HG03457 (cell line): ENCODE data around the gene INTS15.
A peak's percentile ranks its signal among the peaks of the same experiment; 100 is the strongest.

Source experiments
- ATAC-seq: cut with Tn5 transposase; IDR thresholded peaks from one replicate; pipeline ENCODE4 v1.9.1; 2021; ENCODE audit warnings: moderate number of reproducible peaks; ENCODE audit not compliant: unreplicated experiment

INTS15 gene

DNA sequence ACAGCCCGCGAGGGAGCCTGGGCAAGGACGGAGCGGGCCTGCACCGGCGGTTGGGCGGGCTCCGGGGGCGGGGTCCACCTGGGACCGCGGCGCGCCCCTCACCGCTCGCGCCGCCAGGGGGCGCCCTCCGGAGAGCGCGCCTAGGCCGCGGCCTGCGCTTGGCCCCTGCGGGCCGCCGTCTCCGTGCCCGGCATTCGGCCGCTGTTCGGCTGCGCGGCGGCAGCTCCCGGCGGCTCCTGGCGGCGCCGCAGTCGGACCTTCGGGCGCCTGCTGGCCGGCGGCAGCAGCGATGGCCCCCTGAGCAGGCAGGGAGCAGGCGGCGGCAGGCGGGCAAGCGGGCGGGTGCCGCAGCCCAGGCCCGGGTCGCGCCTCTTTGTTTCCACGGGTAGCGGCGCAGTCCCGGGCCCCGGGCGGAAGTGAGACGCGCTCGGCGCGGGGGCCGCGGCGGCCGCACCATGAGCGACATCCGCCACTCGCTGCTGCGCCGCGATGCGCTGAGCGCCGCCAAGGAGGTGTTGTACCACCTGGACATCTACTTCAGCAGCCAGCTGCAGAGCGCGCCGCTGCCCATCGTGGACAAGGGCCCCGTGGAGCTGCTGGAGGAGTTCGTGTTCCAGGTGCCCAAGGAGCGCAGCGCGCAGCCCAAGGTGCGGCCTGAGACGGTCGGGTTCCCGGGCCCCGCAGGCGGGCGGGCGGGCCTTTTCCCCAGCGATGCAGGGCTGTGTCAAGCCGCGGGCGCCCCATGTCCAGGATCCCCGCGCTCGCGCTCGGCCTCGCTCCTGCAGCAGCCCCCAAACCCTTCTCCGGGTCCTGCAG is at the start of gene INTS15:
TSS of gene INTS15 (plus strand) at position 193 of the 816 bp plus-strand sequence. CDS start at position 456, 263 bp downstream.
- ATAC-seq = peak; percentile 79

GRCh38 chr7:6542368-6542767 is 47.5 kb upstream of the INTS15 start:
- ATAC-seq = no peak

- no peak for ATAC-seq
Observed at GRCh38 chr7:6545398-6546126, 44.3 kb upstream of the INTS15 start.

DNA sequence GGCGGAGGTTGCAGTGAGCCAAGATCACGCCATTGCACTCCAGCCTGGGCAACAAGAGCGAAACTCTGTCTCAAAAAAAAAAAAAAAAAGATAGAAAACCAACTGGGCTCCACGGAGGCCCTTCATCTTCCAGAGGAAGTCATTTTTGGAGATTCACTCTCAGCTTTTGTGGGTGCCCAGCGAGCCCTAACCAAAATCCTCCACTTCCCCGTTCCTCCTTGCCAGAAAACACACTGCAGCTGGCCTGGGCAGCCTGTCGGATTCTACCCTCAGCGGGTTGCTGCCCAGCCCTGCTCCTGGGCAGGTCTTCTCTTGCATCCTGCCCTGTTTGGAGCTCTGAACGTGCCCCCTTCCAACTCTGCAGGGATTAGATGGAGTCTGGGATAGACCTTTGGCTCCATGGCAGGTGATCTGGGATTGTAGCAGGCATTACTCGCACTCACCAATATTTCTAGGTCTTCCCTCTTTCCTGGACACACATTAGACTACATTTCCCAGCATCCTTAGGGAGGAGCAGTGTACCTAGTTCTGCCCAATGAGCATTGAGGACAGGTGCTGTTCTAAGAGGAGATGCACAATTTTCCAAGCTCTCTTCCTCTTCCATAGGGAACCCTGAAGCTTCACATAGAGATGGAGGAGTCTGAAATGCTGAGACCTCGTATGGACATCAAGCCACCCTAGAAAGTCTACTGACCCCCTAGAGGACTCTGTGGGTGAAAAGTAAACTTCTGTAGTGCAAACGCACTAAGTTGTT is 43.1 kb upstream of the INTS15 start:
- ATAC-seq = no peak

DNA sequence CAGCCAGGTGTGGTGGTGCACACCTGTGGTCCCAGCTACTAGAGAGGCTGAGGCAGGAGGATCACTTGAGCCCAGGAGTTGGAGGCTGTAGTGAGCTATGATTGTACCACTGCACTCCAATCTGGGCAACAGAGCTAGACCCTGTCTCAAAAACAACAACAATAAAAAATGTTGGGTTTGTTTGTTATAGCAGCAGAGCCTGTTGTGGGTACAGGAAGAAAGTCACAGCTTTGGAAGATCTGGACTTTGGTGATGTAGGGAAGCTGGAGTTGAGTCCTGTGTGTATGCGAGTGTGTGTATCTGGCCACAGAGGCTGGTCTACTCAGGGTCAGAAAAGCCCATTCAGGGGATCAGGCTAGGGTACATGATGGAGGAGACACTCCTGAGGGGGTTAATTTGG is 42.4 kb upstream of the INTS15 start:
- ATAC-seq = no peak

GRCh38 chr7:6551016-6551511 is 38.8 kb upstream of the INTS15 start, which contains the start of gene GRID2IP:
Gene GRID2IP, minus strand, starts transcription at chr7:6551461. Its CDS starts 25 bp downstream, at chr7:6551436.
- no peak for ATAC-seq

DNA sequence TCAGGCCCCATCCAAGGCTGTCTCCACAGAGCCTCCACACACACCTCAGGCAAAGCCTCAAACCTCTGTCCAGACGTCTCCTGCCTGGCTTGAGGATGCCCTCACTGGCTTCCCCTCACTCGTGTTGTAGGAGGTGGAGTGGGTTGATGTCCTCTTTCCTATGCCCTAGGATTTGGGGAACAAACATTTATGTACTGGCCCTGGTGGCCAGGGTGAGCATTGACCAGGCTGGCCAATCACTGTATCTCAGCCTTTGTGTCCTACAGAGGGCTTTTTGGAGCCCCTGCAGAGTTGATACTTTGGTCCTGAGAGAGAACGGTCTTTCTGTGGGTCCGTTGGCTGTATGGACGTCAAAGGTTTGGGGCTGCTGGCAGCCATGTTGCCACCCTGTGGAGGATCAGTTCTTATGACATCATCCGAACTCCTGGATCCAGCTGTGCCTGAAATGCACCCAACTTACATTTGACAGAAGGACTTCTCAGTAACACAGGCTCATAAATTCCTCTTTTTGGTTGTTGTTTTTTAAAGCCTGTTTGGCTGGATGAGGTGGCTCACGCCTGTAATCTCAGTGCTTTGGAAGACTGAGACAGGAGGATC is 36.3 kb upstream of the INTS15 start:
- ATAC-seq = no peak

DNA sequence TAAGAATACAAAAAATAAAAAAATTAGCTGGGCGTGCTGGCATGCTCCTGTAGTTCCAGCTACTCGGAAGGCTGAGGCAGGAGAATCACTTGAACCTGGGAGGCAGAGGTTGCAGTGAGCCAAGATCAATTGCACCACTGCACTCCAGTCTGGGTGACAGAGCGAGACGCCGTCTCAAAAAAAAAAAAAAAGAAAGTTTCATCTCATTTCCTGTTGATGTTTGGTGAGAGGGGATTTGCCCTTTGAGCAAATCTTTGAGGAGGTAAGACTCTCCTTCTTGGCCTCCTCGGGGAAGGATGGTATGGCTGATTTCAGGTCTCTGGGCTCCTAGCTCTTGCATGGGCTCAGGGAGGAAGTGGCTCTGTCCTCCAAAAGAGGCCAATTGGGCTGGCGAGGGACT is 35.0 kb upstream of the INTS15 start:
- no peak for ATAC-seq

- no peak for ATAC-seq
Observed at GRCh38 chr7:6556196-6556595, 33.6 kb upstream of the INTS15 start.

DNA sequence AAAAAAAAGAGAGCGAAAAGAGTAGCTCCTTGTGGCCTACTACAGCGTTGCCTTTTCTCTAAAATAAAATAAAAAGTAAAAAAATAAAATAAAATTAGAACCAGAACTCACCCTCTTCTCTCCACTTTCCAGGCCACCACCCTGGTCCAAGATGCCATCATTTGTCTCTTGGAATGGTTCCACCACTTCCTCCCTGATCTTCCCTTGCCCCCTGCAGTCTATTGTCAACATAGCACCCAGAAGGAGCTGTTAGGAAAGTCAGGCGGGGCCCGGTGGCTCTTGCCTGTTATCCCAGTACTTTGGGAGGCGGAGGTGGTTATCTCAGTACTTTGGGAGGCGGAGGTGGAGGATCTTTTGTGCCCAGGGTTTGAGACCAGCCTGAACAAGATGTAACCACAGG is 31.0 kb upstream of the INTS15 start:
- no peak for ATAC-seq

- no peak for ATAC-seq
Observed at GRCh38 chr7:6559896-6560295, 29.9 kb upstream of the INTS15 start.

- no peak for ATAC-seq
Observed at GRCh38 chr7:6562106-6562505, 27.7 kb upstream of the INTS15 start.

DNA sequence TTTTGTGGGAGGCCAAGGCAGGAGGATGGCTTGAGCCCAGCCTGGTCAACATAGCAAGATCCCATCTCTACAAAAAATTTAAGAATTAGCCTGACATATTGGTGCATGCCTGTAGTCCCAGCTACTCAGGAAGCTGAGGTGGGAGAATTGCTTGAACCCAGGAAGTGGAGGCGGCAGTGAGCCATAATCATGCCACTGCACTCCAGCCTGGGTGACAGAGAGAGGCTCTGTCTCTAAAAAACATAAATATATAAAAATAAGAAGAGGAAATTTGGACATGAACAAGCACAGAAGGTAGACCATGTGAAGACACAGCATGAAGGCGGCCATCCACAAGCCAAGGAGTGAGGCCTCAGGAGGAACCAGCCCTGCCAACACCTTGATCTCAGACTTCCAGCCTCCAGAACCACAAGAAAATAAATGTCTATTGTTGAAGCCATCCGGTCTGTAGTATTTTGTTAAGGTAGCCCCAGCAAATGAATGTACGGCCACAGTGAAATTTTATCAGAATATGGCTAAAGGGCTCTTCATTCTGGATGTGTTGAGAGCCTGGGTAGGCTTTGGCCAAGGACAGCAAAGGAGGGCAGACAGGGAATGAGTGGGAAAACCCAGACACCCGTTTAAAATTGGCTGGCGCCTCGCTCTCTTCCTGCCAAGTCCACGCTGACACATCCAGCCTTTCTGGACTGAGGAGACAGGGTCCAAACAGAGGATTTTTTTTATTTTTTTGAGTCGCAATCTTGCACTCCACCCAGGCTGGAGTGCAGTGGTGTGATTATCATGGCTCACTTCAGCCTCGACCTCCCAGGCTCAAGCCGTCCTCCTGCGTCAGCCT is 25.7 kb upstream of the INTS15 start:
- no peak for ATAC-seq

DNA sequence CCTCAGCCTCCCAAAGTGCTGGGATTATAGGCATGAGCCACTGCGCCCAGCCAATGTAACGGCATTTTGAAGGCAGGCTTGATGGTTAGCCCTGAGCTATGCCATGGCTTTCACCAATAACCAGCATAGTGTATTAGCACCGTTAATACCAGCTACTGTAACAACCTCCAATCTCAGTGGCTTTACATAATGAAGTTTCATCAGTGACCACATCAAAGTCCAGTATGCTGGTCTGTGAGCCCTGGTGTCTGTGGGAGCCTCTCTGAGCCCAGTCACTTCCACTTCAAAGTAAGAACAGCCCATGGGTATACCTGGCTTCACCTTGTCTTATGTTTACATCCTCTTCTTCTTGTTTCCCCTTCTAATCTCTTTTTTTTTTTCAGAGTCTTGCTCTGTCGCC is 24.2 kb upstream of the INTS15 start:
- no peak for ATAC-seq

DNA sequence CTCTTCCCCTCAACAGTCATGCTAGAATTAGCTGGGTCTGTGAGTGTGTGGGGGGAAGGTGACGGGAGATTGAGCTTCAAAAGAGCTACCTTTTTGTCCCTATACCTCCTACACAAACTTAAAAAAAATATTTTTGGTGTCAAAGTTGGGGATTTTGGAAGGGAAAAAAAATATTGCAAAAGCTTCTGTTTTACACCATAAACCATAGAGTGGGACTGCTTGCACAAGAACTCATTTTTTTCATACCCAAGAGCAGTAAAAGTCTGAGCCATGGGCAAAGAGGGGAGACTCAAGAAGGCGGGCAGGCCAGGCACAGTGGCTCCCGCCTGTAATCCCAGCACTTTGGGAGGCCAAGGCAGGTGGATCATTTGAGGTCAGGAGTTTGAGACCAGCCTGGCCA is 21.9 kb upstream of the INTS15 start:
- no peak for ATAC-seq

DNA sequence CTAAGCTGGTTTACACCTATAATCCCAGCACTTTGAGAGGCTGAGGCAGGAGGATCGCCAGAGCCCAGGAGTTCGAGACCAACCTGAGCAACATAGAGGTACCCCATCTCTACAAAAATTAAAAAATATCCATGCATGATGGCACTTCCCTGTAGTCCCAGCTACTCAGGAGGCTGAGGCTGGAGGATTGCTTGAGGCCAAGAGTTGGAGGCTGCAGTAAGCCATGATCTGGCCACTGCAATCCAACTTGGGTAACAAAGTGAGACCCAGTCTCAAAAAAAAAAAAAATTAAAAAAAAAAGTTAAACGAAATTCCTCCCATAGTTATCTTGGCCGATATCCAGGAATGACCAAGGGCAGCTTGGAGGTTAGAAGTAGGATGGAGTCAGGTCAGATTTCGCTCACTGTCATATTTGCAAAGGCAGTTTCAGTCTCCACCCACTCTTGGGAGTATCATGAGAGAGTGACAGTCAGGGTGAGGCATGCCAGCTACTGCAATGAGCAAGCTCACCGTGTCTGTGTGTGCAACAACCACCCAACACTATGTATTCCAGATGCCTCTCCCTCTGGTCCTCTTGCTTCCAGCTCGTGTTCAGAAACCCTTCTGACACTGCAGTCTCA is 18.6 kb upstream of the INTS15 start:
- ATAC-seq = no peak

- no peak for ATAC-seq
Observed at GRCh38 chr7:6575281-6576023, 14.4 kb upstream of the INTS15 start.

DNA sequence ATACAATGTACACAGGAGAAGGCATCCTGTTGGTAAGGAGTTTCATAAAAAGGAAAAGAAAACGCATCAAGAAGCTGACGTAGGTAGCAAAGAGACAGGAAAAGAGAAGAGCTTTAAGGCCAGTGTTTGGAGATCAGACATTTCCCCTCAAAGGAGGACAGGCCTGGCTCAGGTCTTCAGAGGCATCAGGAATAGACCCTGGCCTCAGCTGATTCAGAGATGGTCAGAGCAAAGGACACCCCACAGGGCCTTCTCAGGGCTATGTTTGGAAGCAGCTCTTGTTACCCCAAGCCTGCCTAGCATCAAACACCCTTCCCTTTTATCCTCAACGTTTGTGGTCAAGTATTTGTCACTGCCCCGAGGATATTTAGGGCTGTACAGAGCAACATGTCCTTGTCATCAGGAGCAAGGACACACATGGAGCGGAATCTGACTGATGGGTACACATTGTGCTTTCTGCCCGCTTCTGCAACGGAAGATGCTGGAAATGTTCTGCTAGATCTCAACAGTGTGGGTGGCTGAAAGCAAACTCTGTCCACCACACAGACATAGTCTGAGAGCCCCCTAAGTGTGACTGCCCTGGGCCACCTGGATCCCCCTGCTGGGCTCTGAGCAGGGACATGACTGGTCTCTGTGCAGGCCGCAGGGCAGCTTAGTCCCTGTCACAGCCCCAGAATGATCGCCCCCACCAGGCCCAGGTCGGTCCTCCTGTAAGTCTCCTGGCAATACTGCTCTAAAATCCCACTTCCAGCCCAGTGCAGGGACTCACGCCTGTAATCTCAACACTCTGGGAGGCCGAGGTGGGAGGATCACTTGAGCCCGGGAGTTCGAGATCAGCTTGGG is 13.6 kb upstream of the INTS15 start:
- no peak for ATAC-seq
